Testis (tissue), 3 donors: ENCODE measurements around the gene ZNF177. TPM values are rescaled to one million over a fixed set of nuclear protein-coding genes. Genes with fewer than 3 reads are reported as not detected.

ENCODE experiments used
- DNase-seq: peaks from one replicate; pipeline ENCODE4 v3.0.0-alpha.2; 2019
- H3K27ac ChIP-seq, 2 donors: fragments of 200-600 bp; sonication (generic); one replicate each; pipeline ENCODE4 v1.5.1; 2019
- H3K27me3 ChIP-seq: fragments of 200-600 bp; sonication (generic); one replicate; pipeline ENCODE4 v1.5.1; 2019
- H3K36me3 ChIP-seq: fragments of 200-600 bp; sonication (generic); one replicate; pipeline ENCODE4 v1.5.1; 2017; ENCODE audit warnings: low read depth; ENCODE audit errors: missing control alignments
- H3K4me1 ChIP-seq: fragments of 200-600 bp; sonication (generic); one replicate; pipeline ENCODE4 v1.5.1; 2019
- H3K4me3 ChIP-seq, 2 donors: fragments of 200-600 bp; sonication (generic); one replicate each; pipeline ENCODE4 v1.5.1; 2017 to 2019
- H3K9me3 ChIP-seq: fragments of 200-600 bp; sonication (generic); one replicate; pipeline ENCODE4 v1.5.1; 2017
- POLR2A ChIP-seq: fragments of 450-650 bp; IDR thresholded peaks from one replicate; pipeline ENCODE4 v1.6.1; 2017; ENCODE audit warnings: antibody characterized with exemption, mild to moderate bottlenecking, moderate library complexity
- WGBS, 2 donors: methylation state at CpG; one replicate each; pipeline ENCODE4 v1.1.5; 2018; 5-methylcytosine and 5-hydroxymethylcytosine counted together
- intact Hi-C: fragments of 100-400 bp; cut with DNase I; formaldehyde crosslinking; loops from one replicate; pipeline ENCODE4 v1.15.1; 2023; ENCODE audit warnings: low total_unique reads
- polyA plus RNA-seq: library from polyadenylated mRNA; stranded (reverse); fragments of 350-450 nt; fragmentation: Illumina TruSeq; extraction: RNeasy Lipid Tissue Mini Kit (QIAGEN cat#74804); gene quantifications from one replicate; pipeline ENCODE4 v1.2.3, GENCODE V29; 2014; ENCODE audit warnings: low read depth, low replicate concordance; ENCODE audit not compliant: insufficient read depth
- total RNA-seq, 2 donors: library from RNA; depleted of rRNA; stranded (reverse); fragments of >200 nt; gene quantifications; one replicate each; pipeline ENCODE4 v1.2.3, GENCODE V29; 2016
- TF ChIP-seq, protein P1 (sequence below), 3 experiments: fragments of 450-650 bp in 2 of 3; fragments of 200-600 bp in 1 of 3; sonication (generic) in 1 of 3; IDR thresholded peaks; one replicate each; pipeline ENCODE4 v1.5.1; 2016 to 2019; ENCODE audit warnings: antibody characterized with exemption in 3 of 3, mild to moderate bottlenecking in 2 of 3, moderate library complexity in 1 of 3

Gene ZNF177
- total and polyA plus RNA-seq, 3 donors from 2014 or later = 11.9 to 20.7 (median 16.5) TPM

DNA sequence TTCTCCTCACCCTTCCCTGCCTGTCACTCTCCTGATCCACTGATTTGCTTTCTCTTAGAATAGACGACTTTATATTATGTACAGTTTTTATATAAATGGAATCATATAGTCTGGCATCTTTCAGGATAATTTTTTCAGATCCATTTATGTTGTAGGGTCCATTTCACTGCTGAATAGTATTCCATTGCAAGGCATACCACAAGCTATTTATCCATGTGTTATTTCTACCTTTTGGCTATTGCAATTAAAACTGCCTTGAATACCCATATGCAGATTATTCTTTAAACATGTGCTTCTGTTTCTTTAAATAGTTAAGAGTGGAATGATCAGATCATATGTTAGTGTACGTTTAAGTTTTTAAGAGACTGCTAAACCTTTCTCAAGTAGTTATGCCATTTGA lies 17.8 kb upstream of the ZNF177 start:
- no peak for DNase-seq
- H3K4me3 ChIP-seq = no peak overlapping the region
- no peak overlapping the region for H3K27ac ChIP-seq
- H3K27me3 ChIP-seq = no peaks in the 10 kb centered on the region
- 95 to 97% methylated on average over 2 of the region's 2 CpGs for WGBS, 2 donors
- intact Hi-C loops = no loop called here
- H3K36me3 ChIP-seq = no peaks in the 10 kb centered on the region
- TF ChIP-seq, protein P1, sequence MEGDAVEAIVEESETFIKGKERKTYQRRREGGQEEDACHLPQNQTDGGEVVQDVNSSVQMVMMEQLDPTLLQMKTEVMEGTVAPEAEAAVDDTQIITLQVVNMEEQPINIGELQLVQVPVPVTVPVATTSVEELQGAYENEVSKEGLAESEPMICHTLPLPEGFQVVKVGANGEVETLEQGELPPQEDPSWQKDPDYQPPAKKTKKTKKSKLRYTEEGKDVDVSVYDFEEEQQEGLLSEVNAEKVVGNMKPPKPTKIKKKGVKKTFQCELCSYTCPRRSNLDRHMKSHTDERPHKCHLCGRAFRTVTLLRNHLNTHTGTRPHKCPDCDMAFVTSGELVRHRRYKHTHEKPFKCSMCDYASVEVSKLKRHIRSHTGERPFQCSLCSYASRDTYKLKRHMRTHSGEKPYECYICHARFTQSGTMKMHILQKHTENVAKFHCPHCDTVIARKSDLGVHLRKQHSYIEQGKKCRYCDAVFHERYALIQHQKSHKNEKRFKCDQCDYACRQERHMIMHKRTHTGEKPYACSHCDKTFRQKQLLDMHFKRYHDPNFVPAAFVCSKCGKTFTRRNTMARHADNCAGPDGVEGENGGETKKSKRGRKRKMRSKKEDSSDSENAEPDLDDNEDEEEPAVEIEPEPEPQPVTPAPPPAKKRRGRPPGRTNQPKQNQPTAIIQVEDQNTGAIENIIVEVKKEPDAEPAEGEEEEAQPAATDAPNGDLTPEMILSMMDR (IDR thresholded peaks at IDR 0.05) = no peak
- TF ChIP-seq POLR2A = no peak
- no peaks in the 10 kb centered on the region for H3K4me1 ChIP-seq
- H3K9me3 ChIP-seq = no peaks in the 10 kb centered on the region

DNA sequence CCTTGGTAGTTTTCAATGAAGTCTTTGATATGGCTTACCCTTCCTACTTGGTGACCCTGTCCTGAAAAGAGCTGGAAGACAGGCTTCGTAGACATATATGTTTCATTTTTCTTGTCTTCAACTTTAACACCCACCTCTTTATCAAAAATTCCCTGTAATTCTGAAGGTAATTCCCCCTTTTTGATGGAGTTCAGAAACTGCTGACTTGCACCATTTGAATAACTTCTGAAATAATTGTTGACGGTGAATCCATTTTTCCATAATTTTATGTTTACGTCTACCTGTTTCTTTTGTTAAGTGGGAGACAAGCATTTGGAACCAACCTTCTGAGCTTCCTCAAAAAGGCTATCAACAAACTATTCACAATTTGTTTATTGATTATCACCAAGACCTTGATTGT lies 14.6 kb upstream of the ZNF177 start:
- Histone ChIP-seq H3K4me3 (no peak overlapping the region), H3K9me3 (no peaks in the 10 kb centered on the region), H3K4me1 (no peaks in the 10 kb centered on the region), H3K36me3 (no peaks in the 10 kb centered on the region), H3K27ac (no peak overlapping the region), H3K27me3 (no peaks in the 10 kb centered on the region)
- TF ChIP-seq, protein P1 (IDR thresholded peaks at IDR 0.05) = no peak
- no peak for TF ChIP-seq POLR2A
- no peak for DNase-seq
- intact Hi-C loops = no loop called here
- WGBS, 2 donors = 96 to 97% methylated on average over 3 of the region's 3 CpGs

DNA sequence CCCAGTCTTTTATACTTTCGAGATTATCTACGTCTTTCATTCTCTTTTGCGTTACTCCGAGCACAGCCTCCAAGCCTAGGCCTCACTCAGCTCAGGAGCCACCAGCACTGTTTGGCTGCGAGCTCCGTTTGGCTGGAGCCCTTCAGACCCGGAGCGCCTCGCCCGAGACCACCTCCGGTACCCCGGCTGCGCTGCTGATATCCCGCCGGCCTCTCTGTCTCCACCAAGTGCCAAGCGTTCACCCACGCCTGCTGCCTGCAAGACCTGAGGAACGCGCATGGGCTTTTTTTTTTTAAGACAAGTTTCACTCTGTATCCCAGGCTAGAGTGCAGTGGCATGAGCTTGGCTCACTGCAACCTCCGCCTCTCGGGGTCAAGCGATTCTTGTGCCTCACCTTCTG lies 14.1 kb upstream of the ZNF177 start:
- no peaks in the 10 kb centered on the region for H3K9me3 ChIP-seq
- no peaks in the 10 kb centered on the region for H3K4me1 ChIP-seq
- H3K27me3 ChIP-seq = no peaks in the 10 kb centered on the region
- H3K27ac ChIP-seq = no peak overlapping the region
- DNase-seq = no peak
- 97 to 98% methylated on average over 21 to 22 of the region's 22 CpGs for WGBS, 2 donors
- TF ChIP-seq POLR2A = no peak
- TF ChIP-seq, protein P1 (IDR thresholded peaks at IDR 0.05) = no peak
- intact Hi-C loops = no loop called here
- H3K36me3 ChIP-seq = no peaks in the 10 kb centered on the region
- H3K4me3 ChIP-seq = no peak overlapping the region

DNA sequence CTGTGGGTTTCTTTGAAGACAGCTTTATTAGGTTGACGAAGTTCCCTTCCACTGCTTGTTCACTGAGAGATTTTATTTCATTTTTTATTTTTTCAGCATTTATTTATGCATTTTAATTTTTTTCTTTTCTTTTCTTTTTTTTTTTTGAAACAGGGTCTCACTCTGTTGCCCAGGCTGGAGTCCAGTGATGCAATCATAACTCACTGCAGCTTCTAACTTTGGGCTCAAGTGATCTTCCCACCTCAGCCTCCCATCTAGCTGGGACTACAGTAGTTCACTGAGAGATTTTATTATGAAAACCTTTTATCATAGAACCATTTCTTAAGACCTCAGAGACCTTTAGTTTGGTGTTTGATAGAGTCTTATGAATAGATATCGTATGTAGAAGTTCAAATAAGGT lies 10.3 kb upstream of the ZNF177 start:
- Histone ChIP-seq H3K9me3 (no peaks in the 10 kb centered on the region), H3K4me3 (no peak overlapping the region), H3K27ac (no peak overlapping the region), H3K27me3 (no peaks in the 10 kb centered on the region), H3K36me3 (no peaks in the 10 kb centered on the region), H3K4me1 (no peaks in the 10 kb centered on the region)
- WGBS, 2 donors = 93 to 98% methylated on average over 2 of the region's 2 CpGs
- TF ChIP-seq, protein P1 (IDR thresholded peaks at IDR 0.05) = no peak
- TF ChIP-seq POLR2A = no peak
- no peak for DNase-seq
- intact Hi-C loops = no loop called here

DNA sequence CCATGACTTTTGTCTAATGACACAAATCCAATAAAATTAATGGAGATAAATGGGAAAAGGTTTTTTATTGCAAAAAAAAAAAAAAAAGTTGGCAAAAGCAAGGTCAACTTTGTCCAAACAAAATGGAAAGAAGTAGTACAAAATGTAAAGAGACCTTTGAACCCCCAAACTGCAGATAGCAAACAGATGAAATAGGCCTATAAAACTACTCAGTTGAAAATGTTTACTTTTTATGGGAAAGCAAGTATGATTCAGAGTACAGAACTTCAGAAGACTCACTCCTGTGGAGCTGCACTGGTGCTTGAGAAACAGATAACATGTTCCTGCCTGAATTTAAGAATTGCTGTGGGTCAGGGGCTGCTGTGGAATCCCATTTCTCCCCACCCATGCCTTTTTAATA lies 9.8 kb upstream of the ZNF177 start:
- H3K27me3 ChIP-seq = no peaks in the 10 kb centered on the region
- no peak overlapping the region for H3K27ac ChIP-seq
- TF ChIP-seq, protein P1 (IDR thresholded peaks at IDR 0.05) = no peak
- TF ChIP-seq POLR2A = no peak
- no peaks in the 10 kb centered on the region for H3K9me3 ChIP-seq
- no peaks in the 10 kb centered on the region for H3K36me3 ChIP-seq
- intact Hi-C loops = no loop called here
- H3K4me3 ChIP-seq = no peak overlapping the region
- no peaks in the 10 kb centered on the region for H3K4me1 ChIP-seq
- DNase-seq = no peak
